Stimulated activated CD8-positive, alpha-beta memory T cell treated with anti-CD3 and anti-CD28 coated beads, Interleukin-4, amount 100 ng/mL, for 24 hours (primary cell): ENCODE data around the gene PPP1R1B.

Experiments used
- DNase-seq: peaks from one replicate; pipeline ENCODE4 v3.0.0-alpha.2; 2020; ENCODE audit warnings: low read depth

The PPP1R1B gene

DNA sequence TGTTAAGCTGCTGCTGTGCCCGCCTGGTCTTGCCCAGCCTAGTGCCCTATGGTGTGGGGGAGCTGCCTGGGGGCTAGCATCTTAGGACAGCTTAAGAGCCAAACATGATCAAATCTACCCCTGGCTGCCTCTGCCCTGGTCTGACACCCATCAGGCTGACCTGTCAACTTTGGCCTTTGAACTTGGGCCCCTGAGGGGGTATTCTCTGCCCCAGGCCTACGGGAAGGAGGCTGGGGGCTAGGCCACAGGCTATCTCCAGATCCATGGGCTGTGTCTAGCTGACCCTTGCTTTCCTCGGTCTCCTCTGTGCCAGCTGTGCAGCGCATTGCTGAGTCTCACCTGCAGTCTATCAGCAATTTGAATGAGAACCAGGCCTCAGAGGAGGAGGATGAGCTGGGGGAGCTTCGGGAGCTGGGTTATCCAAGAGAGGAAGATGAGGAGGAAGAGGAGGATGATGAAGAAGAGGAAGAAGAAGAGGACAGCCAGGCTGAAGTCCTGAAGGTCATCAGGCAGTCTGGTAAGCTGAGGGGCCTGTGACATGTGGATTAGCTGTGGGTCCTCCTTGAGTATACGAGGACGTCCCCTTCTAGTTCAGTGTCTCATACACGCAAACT lies 6.9 kb downstream of the PPP1R1B start:
- DNase-seq: no peak

DNA sequence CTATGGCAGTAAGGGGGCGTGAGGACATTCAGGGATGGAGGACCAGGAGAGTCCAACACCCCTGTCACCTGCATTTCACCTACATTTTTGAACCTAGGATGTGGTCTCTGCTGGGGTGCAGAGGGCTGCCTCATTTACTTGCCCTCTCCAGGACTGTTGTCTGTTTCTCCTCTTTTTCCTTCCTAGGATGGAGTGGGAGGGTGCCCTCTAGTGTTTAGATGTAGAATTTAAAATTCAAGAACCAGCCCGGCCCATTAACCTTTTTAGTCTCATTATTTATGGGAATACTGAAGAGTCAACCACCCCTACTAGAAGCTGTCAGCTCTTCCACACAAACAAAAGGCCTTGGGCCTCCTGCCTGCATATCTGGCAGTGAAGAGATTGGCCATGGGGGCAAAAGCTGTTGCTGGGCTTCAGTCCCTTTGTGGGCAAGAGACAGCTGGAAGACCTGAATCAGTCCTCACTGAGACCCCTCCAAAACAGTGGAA lies 7.7 kb downstream of the PPP1R1B start:
- DNase-seq: no peak

DNA sequence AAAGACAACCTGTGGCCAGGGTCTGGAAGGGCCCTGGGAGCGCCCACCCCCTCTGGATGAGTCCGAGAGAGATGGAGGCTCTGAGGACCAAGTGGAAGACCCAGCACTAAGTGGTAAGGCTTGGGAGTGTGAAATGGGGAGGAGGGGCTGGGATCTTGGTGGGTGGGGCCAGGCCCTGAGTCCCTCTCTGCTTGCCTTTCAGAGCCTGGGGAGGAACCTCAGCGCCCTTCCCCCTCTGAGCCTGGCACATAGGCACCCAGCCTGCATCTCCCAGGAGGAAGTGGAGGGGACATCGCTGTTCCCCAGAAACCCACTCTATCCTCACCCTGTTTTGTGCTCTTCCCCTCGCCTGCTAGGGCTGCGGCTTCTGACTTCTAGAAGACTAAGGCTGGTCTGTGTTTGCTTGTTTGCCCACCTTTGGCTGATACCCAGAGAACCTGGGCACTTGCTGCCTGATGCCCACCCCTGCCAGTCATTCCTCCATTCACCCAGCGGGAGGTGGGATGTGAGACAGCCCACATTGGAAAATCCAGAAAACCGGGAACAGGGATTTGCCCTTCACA lies 8.9 kb downstream of the PPP1R1B start:
- no peak for DNase-seq

DNA sequence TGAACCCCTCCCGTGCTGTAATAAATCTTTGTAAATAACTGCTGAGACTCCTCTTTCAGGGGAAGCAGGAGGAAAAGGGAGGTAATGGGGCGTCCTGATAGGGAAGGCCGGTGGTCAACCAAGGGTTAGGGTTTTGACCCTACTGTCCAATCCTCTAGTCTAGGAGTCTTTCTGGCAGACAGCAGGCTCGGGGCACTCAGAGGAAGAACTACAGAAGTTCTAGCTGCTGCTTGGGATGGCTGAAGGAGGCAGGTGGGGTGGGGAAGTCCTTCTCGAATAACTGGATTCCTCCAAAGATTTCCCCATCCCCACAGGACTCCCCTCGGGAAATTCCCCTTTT lies 9.8 kb downstream of the PPP1R1B start:
- DNase-seq: no peak

DNA sequence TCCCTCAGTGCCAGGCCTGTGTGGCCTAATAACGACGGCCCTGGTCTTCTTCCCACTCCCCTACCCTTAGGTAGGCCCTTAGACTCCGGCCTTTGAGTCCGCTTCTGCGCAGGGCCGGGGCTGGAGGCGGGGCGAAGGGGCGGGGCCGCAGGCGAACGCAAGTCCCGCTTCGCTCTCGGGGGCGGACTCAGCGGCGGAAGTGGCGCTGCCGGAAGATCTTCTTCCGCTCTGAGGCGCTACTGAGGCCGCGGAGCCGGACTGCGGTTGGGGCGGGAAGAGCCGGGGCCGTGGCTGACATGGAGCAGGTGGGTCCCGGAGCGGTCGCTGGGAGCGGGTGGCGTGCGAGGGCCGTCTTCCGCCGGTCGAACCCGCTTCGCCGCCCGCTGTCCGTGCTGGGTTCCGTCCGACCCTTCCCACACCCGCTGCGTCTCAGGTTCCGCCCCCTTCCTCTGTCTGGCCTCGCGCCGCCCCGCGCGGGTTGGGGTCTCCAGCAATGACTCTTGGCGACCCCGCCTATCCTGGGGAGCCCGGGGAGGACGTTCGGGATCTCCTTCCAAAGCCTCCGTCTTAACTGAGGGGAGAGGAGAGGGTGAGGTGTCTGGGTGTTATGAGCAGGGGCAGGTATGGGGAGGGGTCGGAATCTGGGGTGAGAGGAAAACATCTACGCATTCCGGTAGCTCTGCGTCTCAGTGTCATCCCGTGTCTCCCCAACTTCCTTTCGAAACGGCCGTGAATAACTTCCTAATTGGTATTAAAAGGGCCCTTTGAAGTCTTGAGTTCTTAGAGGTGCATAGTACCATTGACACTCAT lies 10.4 kb downstream of the PPP1R1B start, which contains the start of gene STARD3:
Gene STARD3 (plus strand): TSS at position 218 of the 810 bp plus-strand sequence. CDS start 16,388 bp downstream, outside the sequence.
- peak; percentile 90 for DNase-seq

DNA sequence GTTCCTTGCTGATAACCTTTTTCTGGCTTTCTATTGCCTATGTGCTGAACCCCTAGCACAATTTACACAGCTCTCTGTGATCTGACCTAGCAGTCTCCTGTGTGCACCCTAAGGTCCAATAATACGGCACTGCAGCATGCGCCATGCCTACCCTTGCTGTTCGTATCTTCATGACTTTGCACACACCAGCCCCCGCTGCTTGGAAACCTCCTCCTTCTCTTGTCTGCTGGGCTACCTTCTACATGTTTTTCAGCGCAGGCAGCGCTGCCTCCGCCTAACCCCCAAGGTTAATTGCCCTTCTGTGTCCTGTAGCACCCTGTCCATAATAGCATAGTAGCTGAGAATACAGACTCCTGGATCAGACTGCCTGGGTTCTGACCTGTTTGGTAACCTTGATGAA lies 11.6 kb downstream of the PPP1R1B start:
- no peak for DNase-seq

DNA sequence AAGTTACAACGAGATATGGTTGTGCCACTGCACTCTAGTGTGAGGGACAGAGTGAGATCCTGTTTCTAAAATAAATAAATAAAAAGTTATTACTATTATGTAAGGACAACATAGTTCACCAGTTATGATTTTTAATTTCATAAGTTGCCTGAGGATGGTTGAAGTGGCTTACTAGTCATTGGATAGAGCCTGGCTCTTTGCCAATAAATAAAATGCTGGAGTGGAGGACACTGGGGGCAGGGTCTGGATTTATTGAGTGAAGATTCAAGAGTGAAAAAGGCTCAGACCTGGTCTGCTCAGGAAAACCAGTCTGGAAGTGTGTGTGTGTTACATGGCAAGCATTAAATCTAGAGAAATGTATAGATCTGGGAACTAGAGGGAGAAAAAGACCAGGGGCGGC lies 12.3 kb downstream of the PPP1R1B start:
- DNase-seq: no peak

DNA sequence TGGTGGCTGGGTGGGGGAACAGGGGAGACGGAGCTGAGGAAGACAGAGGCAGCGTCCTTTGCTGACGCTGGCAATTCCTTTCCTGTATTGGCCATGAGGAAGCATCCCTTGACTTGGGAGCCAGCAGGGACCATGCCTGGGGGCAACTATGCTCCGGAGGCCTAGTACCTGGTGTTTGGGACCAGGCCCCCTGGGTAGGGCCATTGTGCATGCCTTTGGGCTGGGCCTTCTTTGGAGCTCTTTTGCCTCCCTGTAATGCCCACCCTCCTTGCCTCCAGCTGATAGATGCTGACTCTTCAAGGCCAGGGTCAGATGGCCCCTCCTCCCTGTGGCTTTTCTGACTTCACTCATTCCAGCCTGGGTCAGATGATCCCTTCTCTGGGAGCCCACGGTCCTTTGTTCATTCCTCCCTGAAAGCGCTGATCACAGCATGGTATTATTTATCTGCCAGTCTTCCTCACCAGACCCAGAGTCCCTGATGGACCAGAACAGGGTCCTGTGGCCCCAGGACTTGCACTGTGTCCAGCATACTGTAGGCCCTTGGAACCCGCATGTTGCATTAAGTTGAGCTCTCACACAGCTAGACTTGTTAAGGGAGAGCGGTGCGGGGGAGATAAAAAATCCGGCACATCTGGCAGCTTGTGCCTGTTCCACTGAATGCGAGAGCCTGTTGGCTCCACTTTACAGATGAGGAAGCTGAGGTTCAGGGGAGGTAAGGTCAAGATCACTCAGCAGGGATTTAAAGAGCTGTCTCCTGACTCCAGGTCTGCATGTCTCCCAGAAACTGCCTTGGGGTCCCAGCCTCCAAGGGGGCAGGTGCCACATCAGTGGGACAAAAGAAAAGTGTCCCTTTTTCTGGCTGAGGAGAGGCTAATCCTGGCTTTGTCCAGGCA lies 13.1 kb downstream of the PPP1R1B start:
- DNase-seq: no peak

DNA sequence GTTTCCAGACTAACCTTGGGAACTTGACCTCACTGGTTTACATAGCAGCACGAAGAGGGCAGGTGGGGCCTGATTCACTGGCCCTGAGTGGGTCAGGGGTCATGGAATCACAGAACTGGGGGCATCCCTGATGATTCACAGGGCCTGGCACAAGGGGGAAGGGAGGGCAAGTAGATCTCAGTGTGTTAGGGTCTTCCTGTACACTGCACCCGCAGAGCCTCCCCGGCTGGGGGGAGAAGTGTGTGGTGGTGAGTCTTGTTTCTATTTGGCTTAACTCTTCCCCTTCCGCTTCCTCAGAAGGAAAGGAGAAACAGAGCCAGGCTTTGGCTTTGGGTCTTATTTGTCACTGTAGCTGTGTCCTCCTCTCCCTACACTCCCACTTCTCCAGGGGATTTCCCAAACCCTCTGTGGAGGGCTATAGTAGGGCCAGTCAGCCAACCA lies 13.9 kb downstream of the PPP1R1B start:
- DNase-seq: no peak

DNA sequence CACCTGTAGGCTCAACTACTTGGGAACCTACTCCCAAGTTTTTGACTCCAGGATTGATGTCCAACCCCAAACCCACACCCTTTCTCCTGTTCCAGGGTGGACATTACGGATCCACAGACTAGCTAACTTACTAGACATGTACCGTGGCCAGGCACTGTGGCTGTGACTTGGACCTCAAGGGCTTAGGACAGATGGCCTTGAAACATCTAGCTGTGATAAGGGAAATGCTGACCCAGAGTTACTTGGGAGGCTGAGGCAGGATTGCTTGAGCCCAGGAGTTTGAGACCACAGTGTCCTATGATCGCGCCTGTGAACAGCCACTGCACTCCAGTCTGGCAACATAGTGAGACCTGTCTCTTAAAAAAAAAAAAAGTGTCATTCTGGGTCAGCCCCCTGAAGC lies 14.3 kb downstream of the PPP1R1B start:
- no peak for DNase-seq

DNA sequence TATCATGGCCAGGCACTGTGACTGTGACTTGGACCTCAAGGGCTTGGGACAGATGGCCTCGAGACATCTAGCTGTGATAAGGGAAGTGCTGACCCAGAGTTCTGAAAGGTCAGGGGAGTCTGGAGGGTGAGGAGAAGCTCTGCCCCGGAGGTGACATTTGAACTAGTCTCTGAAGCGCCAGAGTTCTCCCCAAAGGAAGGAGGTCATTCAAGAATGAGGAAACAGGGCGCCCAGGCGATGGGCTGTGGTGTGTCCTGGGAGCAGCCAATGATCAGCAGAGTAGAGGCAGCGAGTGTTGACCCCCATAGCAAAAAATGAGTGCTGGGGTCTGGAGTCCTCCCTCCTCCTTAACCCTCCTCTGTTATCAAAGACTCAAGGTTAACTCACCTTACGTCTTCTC lies 15.1 kb downstream of the PPP1R1B start:
- DNase-seq: no peak

DNA sequence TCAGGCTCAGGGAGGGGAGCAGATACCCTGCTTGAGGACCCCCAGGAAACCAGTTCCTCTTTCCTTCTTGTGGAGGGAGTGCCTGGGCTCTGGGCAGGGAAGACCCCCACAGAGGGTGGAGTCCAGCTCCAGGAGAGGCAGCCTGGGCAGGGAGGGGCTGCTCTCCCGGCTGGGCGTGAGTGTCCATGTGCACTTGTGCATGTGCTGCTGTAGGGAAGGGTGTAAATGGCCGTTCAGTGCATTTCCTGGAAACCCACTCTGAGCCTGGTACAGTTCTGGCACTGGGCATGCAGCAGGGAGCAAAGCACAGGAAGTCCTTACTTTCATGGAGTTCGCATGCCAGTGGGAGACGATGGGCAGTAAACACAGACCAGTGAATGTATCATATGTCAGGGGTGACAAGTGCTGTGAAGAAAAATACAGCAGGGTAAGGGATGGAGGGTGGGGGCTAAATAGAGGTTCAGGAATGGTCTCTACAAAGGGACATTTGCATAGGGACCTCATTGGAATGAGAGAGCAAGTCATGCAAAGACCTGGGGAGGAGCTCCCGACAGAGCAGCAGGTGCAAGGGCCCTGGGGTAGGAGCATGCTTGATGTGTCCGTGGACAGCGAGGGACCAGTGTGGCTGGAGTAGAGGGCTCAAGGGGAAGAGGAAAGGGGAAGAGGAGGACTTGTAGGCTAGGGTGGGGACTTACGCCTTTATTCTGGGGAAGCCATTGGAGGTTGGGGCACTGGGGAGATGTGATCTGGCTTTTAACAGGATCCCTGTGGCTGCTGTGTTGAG lies 15.7 kb downstream of the PPP1R1B start:
- no peak for DNase-seq

DNA sequence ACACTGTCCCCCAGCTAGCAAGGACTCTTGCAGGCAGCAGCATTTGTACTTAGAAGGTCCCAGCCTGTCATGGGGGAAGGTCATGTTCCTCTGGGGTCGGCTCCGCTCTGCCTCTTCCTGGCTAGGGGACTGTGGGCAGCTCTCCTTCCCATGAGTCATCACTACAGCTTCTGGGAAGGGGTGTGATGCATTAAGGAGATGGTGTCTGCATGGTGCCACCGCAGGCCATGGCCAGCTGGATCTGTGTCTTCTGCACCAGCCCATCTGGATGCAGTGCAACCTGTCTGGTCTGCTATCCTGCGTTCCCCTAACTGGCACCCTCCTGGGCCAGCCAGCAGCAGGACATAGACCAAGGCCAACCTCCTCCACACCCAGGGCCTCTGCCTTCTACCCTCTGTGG lies 16.5 kb downstream of the PPP1R1B start:
- no peak for DNase-seq

DNA sequence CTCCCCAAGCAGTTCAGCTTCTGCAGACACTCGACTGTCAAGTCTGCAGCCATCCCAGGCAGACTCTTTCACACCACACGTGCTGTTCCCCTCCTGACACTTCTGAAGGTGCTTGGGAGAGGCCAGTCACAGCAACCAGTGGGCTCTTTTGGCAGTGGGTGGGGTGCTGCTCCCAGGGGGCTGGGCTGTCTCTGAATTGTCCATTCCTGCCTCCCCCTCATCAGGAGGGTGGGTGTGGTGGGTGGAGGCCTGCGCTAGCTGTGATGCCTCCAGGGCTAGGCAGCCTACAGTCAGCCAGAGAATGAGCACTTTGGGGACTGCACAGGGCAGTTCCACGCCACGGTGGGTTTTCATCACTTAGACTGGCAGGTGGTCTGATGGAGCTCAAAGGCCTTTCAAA lies 20.5 kb downstream of the PPP1R1B start:
- DNase-seq: no peak

DNA sequence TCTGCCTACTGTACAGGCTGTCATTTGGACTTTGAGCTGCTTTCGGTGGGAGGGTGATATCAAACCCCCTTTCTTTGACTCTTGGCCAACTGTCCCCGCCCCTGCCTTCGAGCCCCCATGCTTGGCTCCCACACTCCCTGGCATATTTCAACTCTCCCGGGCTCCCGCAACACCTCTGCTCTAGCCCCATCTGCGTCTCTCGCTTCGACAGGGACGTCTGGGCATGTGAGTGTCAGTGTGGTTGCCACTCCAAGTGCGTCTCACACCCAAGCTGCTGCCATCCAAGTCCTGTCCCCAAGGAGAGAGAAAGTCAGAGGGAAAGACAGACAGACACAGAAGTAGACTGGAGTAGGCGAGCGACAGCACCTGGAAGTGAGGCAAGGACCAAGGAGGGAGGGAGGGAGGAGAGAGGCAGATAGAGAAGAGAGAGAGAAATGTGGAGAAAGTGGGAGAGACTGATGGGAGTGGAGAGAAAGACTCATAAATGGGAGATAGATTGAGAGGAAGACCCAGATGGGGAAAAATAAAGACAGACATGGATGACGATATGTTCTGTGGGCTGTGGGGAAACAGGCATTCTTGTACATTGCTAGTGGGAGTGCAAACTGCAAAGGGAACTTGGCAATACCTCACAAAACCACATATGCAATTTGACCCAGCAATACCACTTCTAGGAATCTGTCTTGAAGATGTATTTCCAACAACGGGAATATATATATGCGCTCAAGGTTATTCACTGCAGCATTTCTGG lies 22.0 kb downstream of the PPP1R1B start:
- DNase-seq: no peak

DNA sequence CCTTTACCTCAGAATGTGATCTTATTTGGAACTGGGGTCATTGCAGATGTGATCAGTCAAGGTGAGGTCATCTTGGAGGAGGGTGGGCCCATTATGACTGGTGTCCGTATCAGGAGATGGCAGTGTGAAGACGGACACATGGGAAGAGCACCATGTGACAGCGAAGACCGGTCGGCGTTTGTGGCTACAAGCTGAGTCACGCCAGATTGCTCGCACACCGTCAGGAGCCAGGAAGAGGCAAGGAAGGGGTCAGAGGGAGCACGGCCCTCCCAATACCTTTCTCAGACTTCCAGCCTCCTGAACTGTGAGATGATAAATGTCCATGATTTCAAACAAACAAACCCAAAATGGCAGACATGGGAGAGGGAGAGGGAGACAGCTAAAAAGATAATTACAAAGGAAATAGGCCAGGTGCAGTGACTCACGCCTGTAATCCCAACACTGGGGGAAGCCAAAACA lies 23.4 kb downstream of the PPP1R1B start:
- DNase-seq: no peak

DNA sequence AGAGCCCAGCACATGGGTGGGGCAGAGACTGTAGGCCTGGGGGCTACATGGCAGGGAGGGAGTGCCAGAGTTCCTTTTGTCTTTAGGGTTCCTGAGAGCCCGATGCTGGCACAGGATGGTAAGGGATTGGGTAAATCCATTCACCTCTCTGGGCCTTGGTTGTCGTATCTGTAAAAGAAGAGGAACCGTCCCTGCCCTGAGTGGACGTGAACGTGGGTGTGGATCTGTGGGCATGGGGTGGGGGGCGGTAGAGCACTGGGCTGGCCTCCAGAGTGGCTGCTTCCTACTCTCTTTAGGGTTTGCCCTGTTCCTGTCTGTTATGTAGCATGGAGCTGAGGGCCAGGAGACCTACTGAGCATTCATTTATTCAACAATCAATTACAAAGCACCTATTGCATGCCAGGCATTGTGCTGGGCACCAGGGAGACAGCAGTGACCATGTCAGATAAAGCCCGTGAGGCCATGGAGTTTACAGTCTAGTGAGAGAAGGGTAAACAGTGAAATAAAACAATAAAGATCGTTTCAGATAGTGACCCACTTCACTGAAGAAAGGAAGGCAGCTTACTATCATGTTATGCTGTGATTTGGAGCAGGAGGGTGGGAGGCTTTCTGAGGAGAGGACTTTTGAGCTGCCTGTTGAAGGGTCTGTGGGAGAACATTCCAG lies 25.3 kb downstream of the PPP1R1B start:
- DNase-seq: no peak

DNA sequence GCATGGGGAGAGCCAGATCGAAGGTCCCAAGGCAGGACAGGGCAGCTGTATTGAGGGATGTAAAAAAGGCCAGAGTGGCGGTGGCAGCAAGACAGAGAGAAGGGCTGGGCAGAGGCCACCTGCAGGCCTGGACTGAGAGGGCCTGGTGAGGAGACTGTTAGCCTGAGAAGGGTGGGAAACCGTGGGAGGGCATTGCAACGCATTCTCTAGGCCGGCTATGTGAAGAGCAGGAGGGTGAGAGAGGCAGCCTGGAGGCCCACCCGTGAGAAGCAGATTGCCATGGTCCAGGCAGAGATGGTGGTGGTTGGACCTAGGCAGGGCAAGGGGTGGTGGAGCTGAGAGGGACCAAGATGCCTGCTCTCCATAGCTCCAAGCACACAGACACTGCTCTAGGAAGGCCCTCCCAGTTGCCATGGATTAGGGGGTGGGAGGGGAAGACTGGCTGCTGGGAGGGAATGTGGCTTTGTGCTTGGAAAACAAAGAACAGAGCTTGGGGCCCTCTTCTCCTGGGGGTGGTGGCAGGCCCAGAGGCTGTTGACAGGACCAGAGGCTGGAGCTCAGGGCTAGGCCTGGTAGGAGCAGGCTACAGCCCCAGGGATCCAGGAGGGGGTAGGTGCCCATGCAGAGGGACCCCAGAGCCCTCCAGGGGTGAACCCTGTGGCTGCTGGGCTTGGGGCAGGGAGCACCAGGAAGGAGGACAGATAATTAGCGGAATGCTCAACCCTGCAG lies 26.0 kb downstream of the PPP1R1B start:
- no peak for DNase-seq

DNA sequence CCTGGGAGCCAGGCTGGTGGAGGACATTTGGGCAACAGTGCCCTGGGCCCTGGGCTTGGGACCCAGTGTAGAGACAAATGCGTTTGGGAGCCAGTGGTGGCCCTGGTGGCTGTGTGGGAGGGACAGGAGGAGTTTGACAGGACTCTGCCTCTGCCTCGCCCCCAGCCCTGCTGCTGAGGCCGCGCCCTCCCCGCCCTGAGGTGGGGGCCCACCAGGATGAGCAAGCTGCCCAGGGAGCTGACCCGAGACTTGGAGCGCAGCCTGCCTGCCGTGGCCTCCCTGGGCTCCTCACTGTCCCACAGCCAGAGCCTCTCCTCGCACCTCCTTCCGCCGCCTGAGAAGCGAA lies 26.5 kb downstream of the PPP1R1B start:
- DNase-seq: no peak
